ENCODE data around the gene GYPB.
"Not testable (repeated sequence)": the region's sequence is repeated elsewhere in the genome, so short reads cannot be mapped to it uniquely, and the experiment has no call there.

Gene GYPB

GRCh38 chr4:144019277-144019676 is at the start of gene GYPB:
Gene GYPB, minus strand, starts transcription at chr4:144019380. Its CDS starts 93 bp downstream, at chr4:144019287.
- not testable (repeated sequence) for DNase-seq (ENCODE audit: low spot score)

DNA sequence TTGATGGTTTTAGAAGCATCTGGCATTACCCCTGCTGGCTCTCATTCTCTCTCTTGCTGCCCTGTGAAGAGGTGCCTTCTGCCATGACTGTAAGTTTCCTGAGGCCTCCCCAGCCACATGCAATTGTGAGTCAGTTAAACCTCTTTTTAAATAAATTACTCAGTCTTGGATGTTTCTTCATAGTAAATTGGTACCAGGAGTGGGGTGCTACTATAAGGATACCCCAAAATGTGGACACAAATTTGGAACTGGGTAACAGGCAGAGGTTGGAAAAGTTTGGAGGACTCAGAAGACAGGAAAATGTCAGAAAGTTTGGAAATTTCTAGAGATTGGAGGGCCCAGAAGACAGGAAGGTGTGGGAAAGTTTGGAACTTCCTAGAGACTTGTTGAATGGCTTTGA is 42.4 kb upstream of the GYPB start:
- DNase-seq (ENCODE audit: low spot score), result not testable (repeated sequence)

- DNase-seq (ENCODE audit: low spot score), result not testable (repeated sequence)
Observed at GRCh38 chr4:144060234-144060859, 41.2 kb upstream of the GYPB start.

DNA sequence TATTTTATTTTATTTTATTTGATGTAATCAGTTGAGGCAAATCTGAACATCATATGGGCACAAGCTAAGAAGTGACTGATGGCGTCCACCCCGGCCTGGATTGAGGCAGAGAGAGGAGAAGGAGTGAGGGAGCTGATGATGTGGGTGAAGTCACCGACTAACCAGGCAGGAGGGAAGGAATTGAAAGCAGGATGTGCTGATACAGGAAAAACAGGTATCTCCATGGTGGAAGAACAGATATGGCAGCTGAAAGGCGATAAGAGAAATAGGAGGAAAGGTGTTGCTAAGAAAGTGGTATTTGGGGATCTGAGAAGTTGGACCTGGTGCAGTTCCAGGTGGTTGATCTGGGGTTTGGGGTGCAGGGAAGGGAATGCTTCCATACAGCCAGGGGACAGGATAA is 37.6 kb upstream of the GYPB start:
- DNase-seq (ENCODE audit: low spot score), result no peak

- not testable (repeated sequence) for DNase-seq (ENCODE audit: low spot score)
Observed at GRCh38 chr4:144055336-144055735, 36.2 kb upstream of the GYPB start.

DNA sequence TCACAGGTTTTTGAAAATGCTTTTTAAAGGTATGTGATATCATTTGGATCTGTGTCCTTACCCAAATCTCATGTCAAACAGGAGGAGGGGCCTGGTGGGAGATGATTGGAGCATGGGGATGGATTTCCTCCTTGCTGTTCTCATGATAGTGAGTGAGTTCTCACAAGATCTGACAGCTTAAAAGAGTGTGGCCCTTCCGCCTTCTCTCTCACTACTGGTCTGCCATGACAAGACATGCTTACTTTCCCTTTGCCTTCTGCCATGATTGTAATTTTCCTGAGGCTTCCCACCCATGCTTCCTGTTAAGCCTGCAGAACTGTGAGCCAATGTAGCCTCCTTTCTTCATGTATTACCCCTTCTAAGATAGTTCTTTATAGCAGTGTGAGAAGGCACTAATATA is 32.3 kb upstream of the GYPB start:
- not testable (repeated sequence) for DNase-seq (ENCODE audit: low spot score)

DNA sequence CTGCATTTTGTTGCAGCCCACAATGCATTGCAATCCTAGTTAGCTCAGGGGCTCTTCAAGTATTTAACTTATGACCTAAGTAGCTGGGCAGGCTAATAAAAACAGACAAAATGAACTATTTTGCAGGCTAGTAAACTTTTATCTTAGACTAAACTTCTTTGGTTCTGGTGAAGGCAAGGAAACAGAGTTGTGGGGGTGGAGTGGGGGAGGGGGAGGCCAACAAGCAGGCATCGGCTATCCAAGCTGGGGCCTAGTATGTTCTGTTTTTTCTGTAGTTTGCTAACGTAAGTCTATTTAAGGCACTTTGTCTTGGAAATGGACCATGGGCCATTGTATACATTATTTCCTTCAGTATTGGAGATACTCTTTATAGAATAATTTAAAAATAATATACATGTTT is 31.5 kb upstream of the GYPB start:
- DNase-seq (ENCODE audit: low spot score), result not testable (repeated sequence)

DNA sequence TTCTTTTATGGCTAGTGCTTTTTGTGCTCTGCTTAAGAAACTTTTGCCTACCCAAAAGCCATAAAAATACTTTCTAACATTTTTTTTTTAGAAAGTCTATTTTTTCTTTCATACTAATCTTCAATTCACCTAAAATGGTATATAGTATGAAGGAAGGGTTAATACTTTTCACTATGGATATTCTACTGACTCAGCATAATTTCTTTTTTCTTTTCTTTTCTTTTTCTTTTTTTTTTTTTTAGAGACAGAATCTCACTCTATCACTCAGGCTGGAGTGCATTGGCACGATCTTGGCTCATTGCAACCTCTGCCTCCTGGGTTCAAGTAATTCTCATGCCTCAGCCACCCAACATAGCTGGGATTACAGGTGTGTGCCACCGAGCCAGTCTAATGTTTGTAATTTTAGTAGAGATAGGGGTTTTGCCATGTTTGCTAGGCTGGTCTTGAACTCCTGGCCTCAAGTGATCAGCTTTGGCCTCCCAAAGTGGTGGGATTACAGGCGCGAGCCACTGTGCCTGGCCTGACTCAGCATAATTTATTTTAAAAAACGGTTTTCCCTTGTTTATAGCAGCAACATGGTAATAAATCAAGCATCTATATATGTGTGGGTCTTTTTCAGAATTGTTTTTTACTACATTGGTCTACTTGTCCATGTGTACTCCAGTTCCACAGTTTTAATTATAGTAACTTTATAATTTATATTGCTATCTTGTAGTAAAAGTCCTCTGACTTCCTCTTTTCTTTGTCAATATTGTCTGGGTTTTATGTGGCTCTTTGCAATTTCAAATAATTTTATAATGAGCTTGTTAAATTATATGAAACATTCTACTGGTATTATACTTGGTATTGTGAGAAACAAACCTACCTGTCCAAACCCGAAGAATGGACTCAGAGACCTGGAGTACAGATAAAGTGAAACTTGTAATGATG is 30.6 kb upstream of the GYPB start:
- DNase-seq (ENCODE audit: low spot score), result not testable (repeated sequence)

- DNase-seq (ENCODE audit: low spot score), result not testable (repeated sequence)
Observed at GRCh38 chr4:144044936-144045335, 25.8 kb upstream of the GYPB start.

- not testable (repeated sequence) for DNase-seq (ENCODE audit: low spot score)
Observed at GRCh38 chr4:144032580-144032979, 13.4 kb upstream of the GYPB start.

- DNase-seq (ENCODE audit: low spot score), result not testable (repeated sequence)
Observed at GRCh38 chr4:144031875-144032274, 12.7 kb upstream of the GYPB start.

DNA sequence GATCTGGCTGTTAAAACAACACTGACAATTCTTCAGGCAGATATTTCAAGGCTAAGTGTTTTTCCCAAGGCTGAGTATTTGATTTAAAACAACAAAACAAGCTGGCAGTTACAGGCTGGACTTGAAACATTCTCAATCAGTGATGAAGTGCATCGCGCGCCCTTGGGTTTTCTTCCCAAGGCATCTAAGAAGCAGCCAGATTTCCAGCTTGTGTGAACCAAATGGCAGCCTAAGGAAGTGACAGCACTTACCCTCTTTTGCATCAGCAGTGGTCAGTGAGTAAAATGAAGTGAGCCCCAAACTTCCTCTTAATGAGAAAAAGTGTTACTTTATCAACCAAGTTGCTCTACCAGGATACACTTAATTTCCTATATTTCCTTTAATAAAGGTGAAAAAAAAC is 12.2 kb upstream of the GYPB start:
- not testable (repeated sequence) for DNase-seq (ENCODE audit: low spot score)

GRCh38 chr4:144030708-144031107 is 11.5 kb upstream of the GYPB start:
- not testable (repeated sequence) for DNase-seq (ENCODE audit: low spot score)

DNA sequence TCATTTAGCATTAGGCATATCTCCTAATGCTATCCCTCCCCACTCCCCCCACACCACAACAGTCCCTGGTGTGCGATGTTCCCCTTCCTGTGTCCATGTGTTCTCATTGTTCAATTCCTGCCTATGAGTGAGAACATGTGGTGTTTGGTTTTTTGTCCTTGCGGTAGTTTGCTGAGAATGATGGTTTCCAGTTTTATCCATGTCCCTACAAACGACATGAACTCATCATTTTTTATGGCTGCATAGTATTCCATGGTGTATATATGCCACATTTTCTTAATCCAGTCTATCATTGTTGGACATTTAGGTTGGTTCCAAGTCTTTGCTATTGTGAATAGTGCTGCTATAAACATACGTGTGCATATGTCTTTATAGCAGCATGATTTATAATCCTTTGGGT is 7.5 kb upstream of the GYPB start:
- DNase-seq (ENCODE audit: low spot score), result not testable (repeated sequence)

GRCh38 chr4:144024399-144025053 is 5.3 kb upstream of the GYPB start:
- DNase-seq (ENCODE audit: low spot score), result not testable (repeated sequence)

DNA sequence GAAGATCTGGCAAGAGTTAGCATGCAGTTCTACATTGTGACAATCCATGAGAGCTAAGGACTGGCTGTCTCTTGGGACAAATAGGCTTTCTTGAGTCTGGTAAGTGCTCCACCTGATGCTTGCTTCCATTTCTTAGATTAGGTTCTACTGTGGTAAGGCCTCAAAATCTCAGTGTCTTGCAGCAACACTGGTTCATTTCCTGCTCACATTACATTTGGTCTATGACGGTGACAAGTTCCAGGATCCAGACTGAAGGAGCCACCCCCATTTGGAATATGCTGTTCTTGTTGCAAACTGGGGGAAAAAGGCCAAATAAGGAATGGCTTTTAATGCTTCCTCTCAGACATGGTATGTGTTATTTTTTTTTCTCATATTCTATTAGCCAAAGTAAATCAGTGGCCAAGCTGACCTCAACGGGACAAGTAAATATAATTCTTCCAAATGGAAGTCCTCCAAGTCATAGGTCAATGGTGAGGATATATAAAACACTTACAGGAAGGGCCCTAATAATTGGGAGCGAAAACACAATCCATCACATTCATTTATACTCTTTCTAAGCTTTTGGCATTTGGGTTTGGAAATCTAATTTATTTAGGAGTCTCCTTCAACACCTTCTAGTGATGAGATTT is 3.7 kb upstream of the GYPB start:
- DNase-seq (ENCODE audit: low spot score), result not testable (repeated sequence)

DNA sequence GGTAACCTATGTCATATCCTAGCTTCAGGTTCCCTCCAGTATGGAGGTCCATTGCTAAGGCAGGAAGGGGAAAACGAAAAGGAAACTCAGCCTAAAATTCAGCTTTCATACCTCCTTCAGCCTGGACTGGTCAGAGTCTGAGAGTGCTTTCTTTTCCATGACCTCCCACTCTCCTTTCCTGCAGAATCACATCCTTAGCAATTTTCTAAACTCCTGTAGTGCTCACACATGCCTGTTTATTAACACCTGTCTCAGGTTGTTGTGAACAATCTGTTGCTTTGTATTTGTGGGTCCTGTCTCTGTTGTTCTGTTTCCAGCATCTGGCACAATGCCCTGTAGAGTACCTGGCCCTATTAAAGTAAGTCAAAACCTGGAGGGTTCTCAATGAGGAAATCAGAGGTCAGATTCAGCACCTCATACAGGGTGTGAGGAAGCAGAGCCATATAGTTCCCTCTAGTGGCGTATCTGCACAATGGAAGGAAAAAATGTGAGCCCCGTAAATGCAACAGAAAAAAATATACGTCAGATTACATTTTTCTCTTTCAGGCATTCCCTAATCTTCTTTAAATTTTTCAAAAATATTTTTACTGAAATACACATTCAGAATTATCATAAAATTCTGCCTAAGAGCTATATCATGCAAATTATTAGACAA is 2.3 kb upstream of the GYPB start:
- not testable (repeated sequence) for DNase-seq (ENCODE audit: low spot score)

- DNase-seq (ENCODE audit: low spot score), result not testable (repeated sequence)
Observed at GRCh38 chr4:144018223-144019000, 768 bp downstream of the GYPB start.

GRCh38 chr4:144017271-144017670 is 1.9 kb downstream of the GYPB start:
- DNase-seq (ENCODE audit: low spot score), result not testable (repeated sequence)

DNA sequence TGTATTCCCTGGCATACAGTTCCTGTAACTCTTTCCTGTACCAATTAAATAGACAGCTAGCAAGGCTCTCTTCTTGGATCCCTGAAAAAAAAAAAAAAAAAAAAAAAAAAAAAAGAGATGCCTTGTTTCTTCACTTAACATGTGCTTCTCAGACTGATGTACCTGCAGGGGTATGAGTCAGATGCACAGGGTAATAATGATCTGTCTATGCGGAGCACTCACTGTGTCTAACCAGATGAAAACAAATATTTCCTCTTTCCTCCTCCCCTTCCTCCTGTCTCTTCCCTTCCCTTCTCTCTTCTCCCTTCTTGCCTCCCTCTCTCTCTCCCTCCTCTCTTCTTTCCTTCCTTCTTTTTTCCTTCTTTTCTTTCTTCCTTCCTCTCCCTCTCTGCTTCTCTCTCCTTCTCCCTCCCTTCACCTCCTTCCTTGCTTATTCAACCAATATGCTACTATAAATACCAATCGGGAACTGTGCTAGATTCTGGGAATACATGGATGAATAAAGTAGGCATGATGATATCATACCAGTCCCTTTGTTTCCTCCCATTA is 3.0 kb downstream of the GYPB start:
- DNase-seq (ENCODE audit: low spot score), result not testable (repeated sequence)
